HG02588 (cell line): ENCODE results near the gene IFNLR1.

Experiments
- ATAC-seq: cut with Tn5 transposase; IDR thresholded peaks from one replicate; pipeline ENCODE4 v1.9.1; 2021; ENCODE audit warnings: mild to moderate bottlenecking, moderate library complexity; ENCODE audit not compliant: unreplicated experiment

Gene IFNLR1

DNA sequence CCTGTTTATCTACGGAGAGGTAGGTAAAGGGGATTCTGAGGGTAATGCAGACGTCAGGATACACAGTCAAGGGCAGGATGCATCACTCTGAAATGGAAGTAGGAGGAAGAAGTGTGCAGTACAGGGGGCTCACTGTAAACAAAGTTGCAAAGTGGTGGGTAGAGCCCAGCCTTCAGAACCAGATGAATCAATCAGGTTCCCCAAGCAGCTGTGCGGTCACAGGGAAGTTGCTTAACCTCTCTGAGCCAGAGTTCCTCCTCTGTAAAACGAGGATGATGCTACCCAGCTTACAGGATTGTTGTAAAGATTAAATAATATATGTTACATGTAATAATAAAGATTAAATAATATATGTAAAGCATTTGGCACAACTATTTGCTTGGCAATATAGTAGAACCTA, 61.6 kb downstream of the IFNLR1 start:
- ATAC-seq = no peak

GRCh38 chr1:24124980-24125379, 62.1 kb downstream of the IFNLR1 start:
- no peak for ATAC-seq

DNA sequence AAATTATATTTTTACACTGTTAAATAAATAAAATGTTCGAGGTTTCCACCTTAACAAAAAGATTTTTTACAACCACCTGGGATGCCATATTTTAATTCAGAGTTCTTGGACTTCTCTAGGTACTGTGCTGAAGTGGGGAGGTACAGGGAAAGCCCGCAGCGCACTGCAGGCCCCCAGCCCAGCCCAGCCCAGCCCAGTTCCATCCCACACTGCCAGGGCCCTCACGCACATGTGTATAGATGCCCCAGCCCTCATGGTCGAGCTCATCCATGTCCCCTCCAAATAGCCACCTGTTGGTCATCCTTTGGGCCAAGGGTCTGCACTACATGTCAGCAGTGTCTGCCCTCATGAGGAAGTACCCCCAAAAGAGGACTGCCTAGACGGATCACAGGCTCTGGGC, 63.5 kb downstream of the IFNLR1 start:
- no peak for ATAC-seq

DNA sequence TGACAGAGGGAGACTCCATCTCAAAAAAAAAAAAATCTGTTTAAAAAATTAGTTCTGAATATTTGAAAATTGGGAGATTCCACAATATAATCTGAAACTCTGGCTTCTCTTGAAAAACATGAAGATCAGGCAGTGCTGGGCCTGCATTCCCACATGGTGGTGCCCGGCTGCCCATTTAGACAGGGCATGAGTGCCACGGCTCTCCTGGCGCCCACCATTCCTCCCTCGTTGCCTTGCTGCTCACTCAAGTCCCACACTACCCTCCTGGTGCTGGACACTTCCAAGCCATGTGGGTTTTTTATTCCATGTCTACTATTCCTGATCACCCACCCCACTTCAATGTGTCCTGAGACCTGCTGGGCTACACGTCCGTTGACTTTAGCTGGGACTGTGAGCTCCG, 64.3 kb downstream of the IFNLR1 start:
- ATAC-seq = no peak

- no peak for ATAC-seq
These were observed 65.7 kb downstream of the IFNLR1 start for GRCh38 chr1:24121406-24121805.

GRCh38 chr1:24120965-24121364, 66.1 kb downstream of the IFNLR1 start:
- no peak for ATAC-seq

DNA sequence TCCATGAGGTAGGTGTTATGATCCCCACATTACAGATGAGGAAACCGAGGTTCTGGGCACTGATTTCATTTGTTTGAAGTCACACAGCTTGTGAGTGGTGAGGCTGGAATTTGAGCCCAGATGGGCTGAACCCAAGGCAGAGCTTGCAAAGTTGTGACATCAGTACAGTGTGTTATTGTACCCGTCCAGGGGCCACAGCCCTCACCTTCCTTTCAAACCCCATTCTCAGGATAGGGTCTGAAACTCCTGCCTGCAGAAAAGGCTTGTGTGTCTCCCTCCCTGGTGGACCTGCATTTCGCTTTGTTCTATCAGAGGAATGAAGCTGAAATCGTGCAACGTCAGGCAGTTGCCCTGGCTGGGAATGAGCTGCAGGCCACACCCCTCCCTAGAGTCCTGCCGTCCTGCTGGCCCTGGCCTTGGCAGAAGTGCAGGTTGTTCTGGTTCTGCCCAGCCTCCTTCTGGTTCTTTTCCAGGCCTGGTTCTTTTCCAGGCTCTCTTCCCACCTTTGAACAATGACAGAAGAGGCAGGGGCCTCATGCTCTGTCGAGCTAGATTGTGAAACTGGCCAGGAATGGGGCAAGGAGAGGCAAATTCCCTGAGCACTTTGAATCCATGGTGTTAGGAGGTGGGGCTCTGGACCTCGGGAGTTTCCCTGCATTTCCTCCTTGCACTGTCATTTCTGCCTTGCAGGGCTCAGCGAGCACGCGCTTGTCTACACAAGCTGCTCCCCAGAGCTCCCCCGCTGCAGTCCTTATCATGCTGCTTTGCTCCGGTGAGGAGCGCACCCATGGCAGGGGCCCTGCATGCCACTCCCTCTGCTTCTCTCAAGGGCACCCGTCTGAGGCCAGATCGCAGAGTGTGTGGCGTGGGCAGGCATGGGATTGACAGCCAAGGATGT, 67.0 kb downstream of the IFNLR1 start:
- ATAC-seq = no peak

GRCh38 chr1:24119489-24119858, 67.6 kb downstream of the IFNLR1 start:
- no peak for ATAC-seq

DNA sequence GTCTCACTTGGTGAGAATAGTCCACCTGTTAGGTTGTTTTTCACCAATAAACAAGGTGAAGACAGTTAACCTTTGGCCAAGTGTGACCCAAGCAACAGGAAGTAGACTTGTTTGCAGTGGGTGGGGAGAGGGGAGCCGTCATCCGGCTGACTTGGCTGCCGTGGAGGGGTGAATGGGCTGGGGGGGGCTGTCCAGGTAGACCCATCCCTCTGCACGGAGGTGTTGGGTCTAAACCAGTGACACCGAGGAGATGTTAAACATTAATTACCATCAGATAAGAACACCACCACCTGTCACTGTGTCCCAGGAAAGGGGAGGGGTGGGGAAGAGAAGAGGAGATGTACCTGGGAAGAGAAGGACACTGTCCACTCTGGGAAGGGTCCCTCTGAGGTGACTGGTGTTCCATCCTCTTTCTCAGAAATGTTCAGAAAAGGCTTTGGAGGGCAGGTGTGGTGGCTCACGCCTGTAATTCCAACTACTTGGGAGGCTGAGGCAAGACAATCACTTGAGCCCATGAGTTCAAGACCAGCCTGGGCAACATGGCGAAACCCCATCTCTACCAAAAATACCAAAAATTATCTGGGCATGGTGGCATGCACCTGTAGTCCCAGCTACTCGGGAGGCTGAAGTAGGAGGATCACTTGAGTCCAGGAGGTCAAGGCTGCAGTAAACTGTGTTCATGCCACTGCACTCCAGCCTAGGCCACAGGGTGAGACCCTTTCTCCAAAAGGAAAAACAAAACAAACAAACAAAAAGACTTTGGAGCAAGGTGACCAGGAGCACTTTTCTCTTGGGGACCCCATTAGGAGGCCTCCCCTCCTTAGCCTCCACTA, 68.5 kb downstream of the IFNLR1 start:
- ATAC-seq = no peak

- ATAC-seq = no peak
These were observed 69.2 kb downstream of the IFNLR1 start for GRCh38 chr1:24117722-24118409.

DNA sequence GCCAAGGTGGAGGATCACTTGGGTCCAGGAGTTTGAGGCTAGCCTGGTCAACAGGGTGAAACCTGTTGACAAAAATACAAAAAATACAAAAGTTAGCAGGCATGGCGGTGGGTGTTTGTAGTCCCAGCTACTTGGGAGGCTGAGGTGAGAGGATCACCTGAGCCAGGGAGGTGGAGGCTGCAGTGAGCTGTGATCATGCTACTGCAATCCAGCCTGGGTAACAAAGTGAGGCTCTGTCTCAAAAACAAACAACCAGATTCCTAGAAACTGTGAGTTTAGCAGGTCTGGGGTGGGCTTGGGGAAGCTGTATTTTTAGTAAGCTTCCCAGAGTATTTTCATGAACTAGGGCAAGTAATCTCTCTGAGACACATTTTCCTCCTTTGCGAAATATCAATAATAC, 70.0 kb downstream of the IFNLR1 start:
- ATAC-seq = no peak

DNA sequence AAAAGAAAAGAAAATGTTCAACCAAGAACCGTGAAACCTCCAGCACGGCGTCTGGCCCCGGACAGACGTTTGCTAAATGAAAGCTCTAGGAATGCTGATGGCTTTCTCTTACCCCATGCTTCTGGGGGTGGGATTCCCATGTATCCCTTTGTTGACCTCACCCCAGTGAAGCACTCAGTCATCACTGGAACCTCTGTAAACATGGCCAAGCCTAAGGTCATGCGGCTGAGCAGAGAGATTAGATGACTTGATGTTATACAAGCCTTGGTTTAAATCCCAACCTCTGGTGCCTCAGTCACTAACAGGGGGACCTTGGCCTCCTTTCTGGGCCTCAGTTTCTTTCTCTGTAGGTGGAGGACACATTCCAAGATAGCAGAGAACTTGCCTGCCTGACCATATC, 72.3 kb downstream of the IFNLR1 start:
- ATAC-seq = no peak

GRCh38 chr1:24113641-24114033, 73.5 kb downstream of the IFNLR1 start:
- no peak for ATAC-seq

GRCh38 chr1:24111996-24112779, 74.9 kb downstream of the IFNLR1 start, which contains the start of gene MYOM3:
MYOM3 (minus strand) TSS chr1:24112135; CDS start chr1:24108636, 3,499 bp downstream.
- ATAC-seq = no peak

DNA sequence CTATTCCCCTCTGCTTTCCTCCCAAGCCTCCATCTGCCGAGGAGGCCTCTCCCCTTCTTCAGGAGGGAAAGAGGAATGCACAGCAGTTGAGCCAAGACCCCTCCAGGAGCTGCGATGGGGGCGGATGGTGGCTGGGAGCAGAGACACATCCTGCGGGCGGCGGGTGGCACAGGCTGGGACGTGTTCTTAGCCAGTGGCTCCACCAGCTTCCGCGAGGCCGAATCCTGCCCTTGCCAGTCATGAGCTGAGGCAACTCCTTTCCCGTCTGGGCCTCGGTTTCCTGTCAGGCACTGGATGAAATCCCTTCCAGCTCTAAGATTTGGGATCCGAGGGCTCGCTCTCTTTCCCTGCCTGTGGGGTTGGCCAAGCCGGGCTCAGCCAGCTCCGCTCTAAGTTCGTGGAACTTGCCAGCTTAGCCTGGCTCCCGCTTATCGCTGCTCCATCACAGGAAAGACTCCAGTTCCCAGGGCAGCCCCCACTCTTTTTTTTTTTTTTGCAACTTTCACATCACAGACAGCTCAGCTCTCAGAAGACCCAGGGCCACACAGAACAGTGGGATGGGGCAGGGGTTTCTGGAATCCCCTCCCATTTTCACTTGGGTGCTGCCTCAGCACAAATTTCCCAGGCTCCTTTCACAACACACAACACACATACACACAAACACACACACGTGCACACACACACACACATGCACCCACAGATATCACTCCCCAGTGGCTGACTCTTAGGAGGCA, 75.7 kb downstream of the IFNLR1 start:
- no peak for ATAC-seq

GRCh38 chr1:24110642-24111261, 76.3 kb downstream of the IFNLR1 start:
- ATAC-seq = no peak

- ATAC-seq = no peak
These were observed 77.2 kb downstream of the IFNLR1 start for GRCh38 chr1:24109686-24110475.

GRCh38 chr1:24109166-24109483, 78.0 kb downstream of the IFNLR1 start:
- no peak for ATAC-seq
